Measurements from ENCODE around the gene SLC8A2.

GRCh38 chr19:47458672-47459071 is 13.0 kb downstream of the SLC8A2 start:
- no peak for TF ChIP-seq ELK1 (IDR thresholded peaks at IDR 0.05; ENCODE audit: borderline replicate concordance, low read depth, low read length)
- no peak for TF ChIP-seq RFX5 (IDR thresholded peaks at IDR 0.05; ENCODE audit: low read depth, low read length)
- no peak for TF ChIP-seq CTCF (conservative IDR thresholded peaks at IDR 0.05; ENCODE audit: low read depth, low read length)
- TF ChIP-seq POLR2A (IDR thresholded peaks at IDR 0.05; ENCODE audit: low read depth, low read length): no peak
- no peak for TF ChIP-seq MAFK (IDR thresholded peaks at IDR 0.05; ENCODE audit: low read depth, low read length)
- TF ChIP-seq RAD21 (IDR thresholded peaks at IDR 0.05; ENCODE audit: low read length): no peak
- no peak for TF ChIP-seq SMC3 (IDR thresholded peaks at IDR 0.05; ENCODE audit: low read depth, low read length)
- no peak for TF ChIP-seq RCOR1 (IDR thresholded peaks at IDR 0.05; ENCODE audit: insufficient replicate concordance, low read length)
- no peak for TF ChIP-seq MAZ (IDR thresholded peaks at IDR 0.05; ENCODE audit: borderline replicate concordance, low read depth, low read length)
- no peak for TF ChIP-seq FOS (IDR thresholded peaks at IDR 0.05; ENCODE audit: low read depth, low read length)
- TF ChIP-seq CEBPB (IDR thresholded peaks at IDR 0.05; ENCODE audit: low read depth, low read length): no peak
- TF ChIP-seq BHLHE40 (IDR thresholded peaks at IDR 0.05; ENCODE audit: low read depth, low read length): no peak
- no peak for TF ChIP-seq USF2 (IDR thresholded peaks at IDR 0.05; ENCODE audit: low read depth, low read length)

Measured in IMR-90 (cell line).